HG02973 (cell line): ENCODE data around the gene ALOX12.
"Not testable (repeated sequence)": the region's sequence is repeated elsewhere in the genome, so short reads cannot be mapped to it uniquely, and the experiment has no call there.

Experiments
- ATAC-seq: cut with Tn5 transposase; IDR thresholded peaks from one replicate; pipeline ENCODE4 v1.9.1; 2021; ENCODE audit warnings: moderate library complexity; ENCODE audit not compliant: unreplicated experiment

The ALOX12 gene

DNA sequence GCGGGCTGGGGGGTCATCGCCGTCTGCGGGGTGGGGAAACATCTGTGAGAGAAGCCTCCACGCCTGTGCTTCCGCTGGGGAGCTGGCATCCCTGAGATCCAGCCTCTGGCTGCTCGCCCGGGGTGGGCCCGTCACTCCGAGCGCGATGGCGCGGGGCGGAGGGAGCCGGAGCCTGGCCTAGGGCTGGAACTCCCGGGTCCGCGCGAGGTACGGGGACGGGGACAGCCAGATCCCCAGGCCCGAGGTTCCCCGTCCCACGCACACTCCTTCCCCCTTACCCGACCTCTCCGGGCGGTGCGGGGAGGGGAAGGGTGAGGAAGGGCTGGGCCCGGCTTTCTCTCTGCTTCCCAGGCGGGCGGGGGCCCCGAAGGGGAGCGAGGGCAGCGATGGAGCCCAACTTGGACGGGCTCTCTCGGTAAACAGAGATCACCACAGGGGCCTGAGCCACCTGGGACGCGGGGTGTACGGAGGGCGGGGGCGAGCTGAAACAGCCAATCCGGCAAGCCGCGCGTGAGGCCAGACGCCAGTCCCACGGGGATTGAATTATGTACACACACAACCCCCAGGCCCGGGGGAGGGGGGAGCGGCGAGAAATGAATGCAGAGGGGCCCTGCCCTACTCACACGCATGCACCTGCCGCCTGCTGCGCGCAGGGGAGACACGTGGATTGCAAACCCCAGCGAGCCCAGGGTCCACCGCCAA lies 47.8 kb downstream of the ALOX12 start, which contains the start of gene SLC16A11:
Gene SLC16A11, minus strand, starts transcription at position 596 of the 702 bp plus-strand sequence. Its CDS starts 579 bp downstream, at position 17.
- ATAC-seq = no peak

DNA sequence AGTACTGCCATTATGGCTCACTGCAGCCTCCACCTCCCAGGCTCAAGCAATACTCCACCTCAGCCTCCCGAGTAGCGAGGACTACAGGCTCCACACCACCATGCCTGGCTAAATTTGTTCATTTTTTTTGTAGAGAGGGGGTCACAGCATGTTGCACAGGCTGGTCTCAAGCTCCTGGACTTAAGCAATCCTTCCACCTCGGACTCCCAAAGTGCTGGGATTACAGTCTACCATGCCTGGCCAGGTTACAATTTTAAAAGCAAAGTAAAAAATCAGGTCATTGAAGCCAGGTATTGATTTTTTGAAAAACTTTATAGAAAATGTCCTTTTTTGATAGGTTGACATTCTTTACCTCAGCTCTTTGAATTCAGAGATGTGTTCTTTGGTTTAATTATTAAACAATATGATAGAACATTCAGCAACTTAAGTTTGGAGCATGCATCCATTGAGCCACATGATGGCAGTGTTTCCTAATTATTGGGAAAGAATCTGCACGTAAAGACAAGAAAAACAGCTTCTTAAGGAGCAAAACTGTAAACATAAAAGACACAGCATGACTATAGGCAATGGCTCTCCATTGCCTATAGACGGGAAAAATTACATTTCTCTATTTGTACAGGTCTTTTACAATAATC lies 49.8 kb downstream of the ALOX12 start:
- no peak for ATAC-seq

DNA sequence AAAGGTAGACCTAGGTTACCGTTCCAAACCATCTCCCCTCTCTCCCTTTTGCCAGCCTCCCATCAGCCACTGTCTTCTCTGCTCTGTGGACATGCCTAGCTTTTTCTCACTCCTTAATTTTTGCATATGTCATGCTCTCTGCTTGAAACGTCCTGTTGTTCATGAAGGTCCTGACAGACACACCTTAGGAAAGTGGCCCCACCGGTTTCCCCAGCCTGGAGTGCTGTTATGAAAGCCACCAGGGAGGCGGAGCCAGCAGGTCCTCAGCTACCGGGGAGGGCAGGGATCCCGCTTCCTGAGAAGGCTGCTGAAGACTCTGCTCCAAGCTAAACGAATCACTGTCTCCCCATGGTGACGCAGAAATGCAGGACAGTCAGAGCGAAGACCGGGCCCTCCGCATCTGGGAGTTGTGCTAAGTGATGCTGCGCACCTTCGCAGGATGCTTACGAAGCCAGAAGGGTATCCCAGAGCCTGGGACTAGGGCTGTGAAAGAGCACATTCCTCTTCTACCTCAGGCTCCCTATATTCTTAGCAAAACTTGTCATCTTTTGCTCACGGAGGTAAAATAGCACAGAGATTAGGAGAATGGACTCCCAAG lies 50.4 kb downstream of the ALOX12 start:
- no peak for ATAC-seq

DNA sequence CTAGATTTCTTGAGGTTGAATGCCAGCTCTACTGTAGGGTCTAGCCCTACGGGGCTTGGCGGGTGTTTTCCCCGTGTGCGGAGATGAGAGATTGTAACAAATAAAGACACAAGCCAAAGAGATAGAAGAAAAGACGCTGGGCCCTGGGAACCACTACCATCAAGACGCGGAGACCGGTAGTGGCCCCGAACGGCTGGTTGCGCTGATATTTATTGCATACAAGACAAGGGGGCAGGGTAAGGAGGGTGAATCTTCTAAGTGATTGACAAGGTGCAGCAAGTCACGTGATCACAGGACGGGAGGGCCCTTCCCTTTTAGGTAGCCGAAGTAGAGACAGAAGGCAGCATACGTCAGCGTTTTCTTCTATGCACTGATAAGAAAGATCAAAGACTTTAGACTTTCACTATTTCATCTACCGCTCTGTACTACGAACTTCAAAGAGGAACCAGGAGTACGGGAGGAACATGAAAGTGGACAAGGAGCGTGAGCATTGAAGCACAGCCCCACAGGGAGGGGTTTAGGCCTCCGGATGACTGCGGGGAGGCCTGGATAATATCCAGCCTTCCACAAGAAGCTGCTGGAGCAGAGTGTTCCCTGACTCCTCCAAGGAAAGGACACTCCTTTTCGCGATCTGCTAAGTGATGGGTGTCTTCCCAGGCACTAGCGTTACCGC lies 51.0 kb downstream of the ALOX12 start:
- ATAC-seq = not testable (repeated sequence)

DNA sequence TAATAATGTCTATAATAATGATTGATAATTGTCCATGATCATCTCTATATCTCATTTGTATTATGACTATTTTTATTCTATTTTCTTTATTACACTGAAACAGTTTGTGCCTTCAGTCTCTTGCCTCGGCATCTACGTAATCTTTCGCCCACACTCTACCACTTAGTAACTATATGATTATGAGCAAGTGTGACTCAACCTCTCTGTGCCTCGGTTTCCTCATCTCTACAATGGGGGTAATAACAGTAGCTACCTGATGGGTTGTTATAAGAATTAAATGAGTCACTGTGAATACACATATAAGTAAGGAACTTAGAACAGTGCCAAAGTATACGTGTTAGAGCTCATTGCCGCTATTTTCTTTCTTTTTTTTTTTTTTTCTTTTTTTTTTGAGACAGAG lies 51.7 kb downstream of the ALOX12 start:
- ATAC-seq = no peak

DNA sequence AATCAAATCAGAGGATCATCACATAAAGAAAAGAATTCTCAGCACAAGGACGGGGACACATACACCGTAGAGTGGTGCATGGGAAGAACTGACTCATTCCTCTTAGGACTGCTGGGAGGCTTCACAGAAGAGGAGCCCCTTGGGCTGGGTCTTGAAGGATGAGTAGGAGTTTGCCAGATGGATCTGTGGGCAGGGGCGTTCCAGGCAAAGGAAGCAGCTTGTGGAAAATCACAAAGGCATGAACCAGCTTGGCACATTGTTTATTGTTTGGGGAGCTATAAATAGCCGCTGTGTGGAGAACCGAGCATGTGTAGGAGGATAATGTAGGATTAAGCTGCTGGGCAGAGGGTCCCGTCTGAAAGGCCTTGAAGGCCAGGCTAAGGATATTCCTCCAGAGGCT lies 53.1 kb downstream of the ALOX12 start:
- no peak for ATAC-seq

DNA sequence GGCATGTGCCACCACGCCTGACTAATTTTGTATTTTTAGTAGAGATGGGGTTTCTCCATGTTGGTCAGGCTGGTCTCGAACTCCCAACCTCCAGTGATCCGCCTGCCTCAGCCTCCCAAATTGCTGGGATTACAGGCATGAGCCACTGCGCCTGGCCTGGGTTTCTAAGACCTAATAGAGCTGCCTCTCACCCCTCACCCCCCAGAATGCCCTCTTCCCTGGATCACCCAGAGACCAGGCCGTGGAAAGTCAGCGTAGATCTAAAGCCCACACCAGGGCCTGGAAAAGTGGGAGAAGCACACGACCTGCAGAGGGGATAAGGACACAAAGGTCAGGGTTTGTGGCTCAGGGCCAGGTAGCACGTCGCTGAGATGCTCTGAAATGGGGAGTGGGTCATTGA lies 54.7 kb downstream of the ALOX12 start:
- not testable (repeated sequence) for ATAC-seq

DNA sequence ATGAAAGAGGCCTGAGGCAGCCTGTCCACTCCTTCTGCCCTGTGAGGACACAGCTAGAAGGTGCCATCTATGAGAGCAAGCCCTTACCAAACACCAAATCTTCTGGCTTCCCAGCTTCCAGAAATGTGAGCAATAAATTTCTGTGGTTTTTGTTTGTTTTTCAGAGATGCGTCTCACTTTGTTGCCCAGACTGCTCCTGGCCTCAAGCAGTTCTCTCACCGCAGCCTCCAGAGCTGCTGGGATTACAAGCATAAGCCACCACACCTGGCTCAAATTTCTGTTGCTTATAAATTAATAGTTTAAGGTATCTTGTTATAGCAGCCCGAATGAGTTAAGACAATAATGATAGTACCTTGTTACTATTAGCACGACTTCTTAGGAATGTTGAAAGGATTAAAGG lies 60.5 kb downstream of the ALOX12 start:
- no peak for ATAC-seq

DNA sequence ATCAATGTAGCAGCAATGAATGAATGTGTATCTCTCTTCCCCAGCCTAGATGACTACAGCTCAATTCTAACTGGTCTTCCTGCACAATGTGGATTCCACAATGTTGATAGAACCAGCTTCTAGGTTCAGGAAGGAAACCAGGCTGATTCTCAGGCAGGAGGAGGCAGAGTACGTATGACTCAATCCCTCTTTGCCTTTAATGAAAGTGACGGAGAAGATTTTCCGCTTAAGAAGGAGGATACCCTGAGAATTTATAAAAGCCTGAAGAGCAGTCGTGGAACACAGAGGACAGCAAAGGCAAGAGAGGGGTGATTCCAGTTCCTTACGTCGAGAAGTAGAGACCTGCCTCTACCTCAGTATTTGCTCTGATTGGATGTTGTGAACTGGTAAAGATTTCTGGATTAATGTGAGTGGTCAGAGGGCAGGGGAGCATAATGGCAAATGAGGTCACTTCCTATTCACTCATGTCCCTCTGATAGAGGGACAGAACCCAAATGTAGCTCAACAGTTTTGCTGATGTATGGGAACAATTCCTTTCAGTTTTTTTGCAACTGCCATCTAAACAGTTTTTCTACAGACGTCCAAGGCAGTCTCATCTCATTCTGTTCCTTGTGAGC lies 63.1 kb downstream of the ALOX12 start:
- no peak for ATAC-seq
